Spinal cord (tissue), 10 donors: Measurements from ENCODE around the gene MAP7. TPM values are rescaled to one million over a fixed set of nuclear protein-coding genes. Genes with fewer than 3 reads are reported as not detected.
"Not testable (repeated sequence)": the region's sequence is repeated elsewhere in the genome, so short reads cannot be mapped to it uniquely, and the experiment has no call there.

Experiments
- DNase-seq, 6 donors: peaks; one replicate each; pipeline versions ENCODE4 v3.0.0 to v3.0.0-alpha.2; 2013 to 2015; ENCODE audit warnings: low spot score in 6 of 6, low read depth in 4 of 6
- H3K27ac ChIP-seq: one replicate; pipeline ENCODE4 v1.5.1; 2013; ENCODE audit warnings: low read depth, low read length, control low read depth
- H3K27me3 ChIP-seq: one replicate; pipeline ENCODE4 v1.6.1; 2013; ENCODE audit warnings: low read length; ENCODE audit not compliant: control insufficient read depth, insufficient read depth
- H3K36me3 ChIP-seq: one replicate; pipeline ENCODE4 v1.6.1; 2013; ENCODE audit warnings: low read length; ENCODE audit not compliant: control insufficient read depth, insufficient read depth
- H3K4me1 ChIP-seq: one replicate; pipeline ENCODE4 v1.6.1; 2013; ENCODE audit warnings: low read length; ENCODE audit not compliant: control insufficient read depth, insufficient read depth
- H3K4me3 ChIP-seq: one replicate; pipeline ENCODE4 v1.5.1; 2013; ENCODE audit warnings: low read depth, low read length, control low read depth
- H3K9me3 ChIP-seq: one replicate; pipeline ENCODE4 v1.6.1; 2013; ENCODE audit warnings: low read length; ENCODE audit not compliant: control insufficient read depth, insufficient read depth
- WGBS: methylation state at CpG from one replicate; pipeline ENCODE4 v1.1.5; 2013; ENCODE audit warnings: missing lambda C conversion rate; ENCODE audit not compliant: insufficient coverage; 5-methylcytosine and 5-hydroxymethylcytosine counted together
- polyA plus RNA-seq, 2 donors: library from polyadenylated mRNA; unstranded; fragments of 120-200 nt; gene quantifications; one replicate each; pipeline ENCODE4 v1.2.1, GENCODE V29; 2013; ENCODE audit not compliant: insufficient read length in 2 of 2
- total RNA-seq, 2 donors: library from RNA; depleted of rRNA in 1 of 2; stranded (reverse); fragments of 120-200 nt in 1 of 2; fragments of >200 nt in 1 of 2; gene quantifications; one replicate each; pipeline versions ENCODE4 v1.2.3 to v1.2.4, GENCODE V29; 2013 to 2014
- donor health status: healthy.

The MAP7 gene
- total and polyA plus RNA-seq, 4 donors = 9.9 to 19.7 (median 13.9) TPM

DNA sequence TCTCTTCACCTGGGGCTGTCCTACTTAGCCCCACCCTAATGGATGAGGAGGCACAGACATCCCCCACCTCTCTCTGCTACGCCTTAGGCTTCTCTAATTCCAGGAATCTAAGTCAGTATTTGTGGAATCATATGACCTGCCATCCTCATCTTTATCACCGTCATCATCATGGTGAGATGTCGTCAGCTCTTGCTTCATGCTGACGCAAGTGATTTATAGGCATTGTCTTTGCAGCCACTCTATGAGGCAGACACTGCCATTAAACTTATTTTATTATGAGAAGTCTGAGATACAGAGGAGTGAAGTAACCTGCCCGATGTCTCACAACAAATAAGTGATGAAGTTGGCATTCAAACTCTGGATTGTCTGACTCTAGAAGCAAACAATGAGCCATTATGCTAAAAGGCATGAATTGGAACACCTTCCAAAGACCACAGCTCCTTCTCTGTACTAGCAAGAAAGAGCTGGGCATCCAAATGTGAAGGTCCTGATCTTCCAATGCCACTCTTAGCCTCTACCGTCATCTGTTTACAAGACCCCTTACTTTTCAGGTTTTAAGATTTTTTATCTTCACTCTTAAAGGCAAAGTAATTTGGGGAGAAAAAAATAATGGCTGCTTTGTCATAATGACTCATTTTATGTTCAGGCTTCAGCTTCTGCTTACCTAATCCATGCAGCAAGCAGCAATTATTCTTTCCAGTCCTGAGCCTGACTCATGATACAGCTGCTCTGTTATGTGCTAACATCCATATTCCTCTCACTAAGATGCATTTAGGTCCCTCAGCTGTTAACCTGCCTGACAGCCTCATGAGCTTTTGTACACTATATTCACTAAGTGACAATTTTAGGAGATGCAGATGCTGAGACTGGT lies 146.9 kb downstream of the MAP7 start:
- WGBS = no CpG with 5 or more reads among the region's 6 CpGs
- no peak overlapping the region for H3K4me3 ChIP-seq

GRCh38 chr6:136401749-136402148 lies 148.5 kb downstream of the MAP7 start:
- Histone ChIP-seq H3K36me3 (no peaks in the 10 kb centered on the region), H3K4me1 (no peaks in the 10 kb centered on the region), H3K27me3 (no peaks in the 10 kb centered on the region), H3K4me3 (no peak overlapping the region), H3K27ac (no peak overlapping the region), H3K9me3 (no peaks in the 10 kb centered on the region)
- 95% methylated on average over 2 of the region's 3 CpGs for WGBS
- DNase-seq = no peak

More for the DNA sequence above, 146.9 kb downstream of the MAP7 start:
- no peaks in the 10 kb centered on the region for H3K9me3 ChIP-seq
- H3K36me3 ChIP-seq = no peaks in the 10 kb centered on the region
- H3K27ac ChIP-seq = no peak overlapping the region
- DNase-seq = peak in 1 of 6 donors; percentile 59
- H3K27me3 ChIP-seq = no peaks in the 10 kb centered on the region
- no peaks in the 10 kb centered on the region for H3K4me1 ChIP-seq

- not testable (repeated sequence) for H3K27ac ChIP-seq, H3K4me1 ChIP-seq, H3K4me3 ChIP-seq, DNase-seq, H3K27me3 ChIP-seq, H3K9me3 ChIP-seq, H3K36me3 ChIP-seq
- WGBS = 100% methylated on average over 1 of the region's 4 CpGs
Observed at GRCh38 chr6:136401236-136401635, 149.0 kb downstream of the MAP7 start.

DNA sequence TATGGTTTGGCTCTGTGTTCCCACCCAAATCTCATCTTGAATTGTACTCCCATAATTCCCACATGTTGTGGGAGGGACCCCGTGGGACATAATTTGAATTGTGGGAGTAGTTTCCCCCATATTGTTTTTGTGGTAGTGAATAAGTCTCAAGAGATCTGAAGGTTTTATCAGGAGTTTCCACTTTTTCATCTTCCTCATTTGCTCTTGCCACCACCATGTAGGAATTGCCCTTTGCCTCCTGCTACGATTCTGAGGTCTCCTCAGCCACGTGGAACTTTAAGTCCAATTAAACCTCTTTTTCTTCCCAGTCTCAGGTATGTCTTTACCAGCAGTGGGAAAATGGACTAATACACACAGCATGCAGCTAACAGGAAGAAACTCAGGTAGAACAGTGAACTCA lies 151.8 kb downstream of the MAP7 start:
- Histone ChIP-seq H3K9me3 (no peaks in the 10 kb centered on the region), H3K4me3 (no peak overlapping the region), H3K27me3 (no peaks in the 10 kb centered on the region), H3K27ac (no peak overlapping the region), H3K36me3 (no peaks in the 10 kb centered on the region), H3K4me1 (no peaks in the 10 kb centered on the region)
- 100% methylated on average over 2 of the region's 3 CpGs for WGBS
- no peak for DNase-seq

DNA sequence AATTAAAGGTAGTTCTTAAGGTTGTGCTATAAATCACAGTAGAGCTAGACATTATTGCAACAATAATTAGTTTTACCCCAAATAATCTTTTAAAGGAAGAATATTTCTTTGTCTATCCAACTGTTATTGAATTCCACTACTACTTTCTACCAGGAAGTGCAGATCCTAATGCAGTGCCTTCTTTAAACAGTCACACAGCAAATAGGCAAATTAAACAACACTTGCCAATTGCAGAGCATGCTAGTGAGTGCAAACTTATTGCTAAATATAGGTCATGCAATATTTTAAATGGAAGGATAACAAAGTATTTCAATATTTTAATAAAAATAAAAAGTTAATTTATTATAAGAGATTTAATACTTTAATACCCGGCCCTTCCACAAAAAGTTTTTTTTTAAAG lies 153.3 kb downstream of the MAP7 start:
- Histone ChIP-seq H3K27ac (no peak overlapping the region), H3K4me3 (no peak overlapping the region), H3K9me3 (no peaks in the 10 kb centered on the region), H3K27me3 (no peaks in the 10 kb centered on the region), H3K36me3 (no peaks in the 10 kb centered on the region), H3K4me1 (no peaks in the 10 kb centered on the region)
- no peak for DNase-seq
- no CpG with 5 or more reads among the region's 1 CpG for WGBS

GRCh38 chr6:136390959-136391358 lies 159.3 kb downstream of the MAP7 start:
- not testable (repeated sequence) for H3K27me3 ChIP-seq, H3K4me1 ChIP-seq, DNase-seq, H3K27ac ChIP-seq, H3K4me3 ChIP-seq, H3K36me3 ChIP-seq, H3K9me3 ChIP-seq
- WGBS = no CpG with 5 or more reads among the region's 2 CpGs

GRCh38 chr6:136387316-136387715 lies 162.9 kb downstream of the MAP7 start:
- no peaks in the 10 kb centered on the region for H3K4me1 ChIP-seq
- DNase-seq = no peak
- no peaks in the 10 kb centered on the region for H3K36me3 ChIP-seq
- H3K27me3 ChIP-seq = no peaks in the 10 kb centered on the region
- H3K4me3 ChIP-seq = no peak overlapping the region
- H3K27ac ChIP-seq = no peak overlapping the region
- no peaks in the 10 kb centered on the region for H3K9me3 ChIP-seq
- WGBS = no CpG with 5 or more reads among the region's 4 CpGs

GRCh38 chr6:136383268-136383937 lies 166.8 kb downstream of the MAP7 start:
- H3K9me3 ChIP-seq = no peaks in the 10 kb centered on the region
- 75% methylated on average over 4 of the region's 9 CpGs for WGBS
- no peak overlapping the region for H3K27ac ChIP-seq
- peak in 1 of 6 donors; percentile 18 for DNase-seq
- H3K4me3 ChIP-seq = no peak overlapping the region
- H3K4me1 ChIP-seq = no peaks in the 10 kb centered on the region
- H3K27me3 ChIP-seq = no peaks in the 10 kb centered on the region
- H3K36me3 ChIP-seq = no peaks in the 10 kb centered on the region

GRCh38 chr6:136382676-136383252 lies 167.5 kb downstream of the MAP7 start:
- Histone ChIP-seq H3K4me3 (no peak overlapping the region), H3K9me3 (no peaks in the 10 kb centered on the region), H3K36me3 (no peaks in the 10 kb centered on the region), H3K4me1 (no peaks in the 10 kb centered on the region), H3K27ac (no peak overlapping the region), H3K27me3 (no peaks in the 10 kb centered on the region)
- no peak for DNase-seq

- Histone ChIP-seq H3K27me3 (no peaks in the 10 kb centered on the region), H3K4me1 (no peaks in the 10 kb centered on the region), H3K27ac (no peak overlapping the region), H3K4me3 (no peak overlapping the region), H3K36me3 (no peaks in the 10 kb centered on the region), H3K9me3 (no peaks in the 10 kb centered on the region)
- no peak for DNase-seq
Observed at GRCh38 chr6:136378888-136379287, 171.3 kb downstream of the MAP7 start.
